HepG2 (cell line): ENCODE results near the gene CPEB4. TPM values are rescaled to one million over a fixed set of nuclear protein-coding genes. Genes with fewer than 3 reads are reported as not detected.

Experiments
- DR1 ChIP-seq: sonication (generic); formaldehyde crosslinking; IDR thresholded peaks from 2 replicates; pipeline ENCODE4 v1.8.0; 2021; ENCODE audit warnings: mild to moderate bottlenecking, missing genetic modification reagents, inconsistent platforms
- IRX3 ChIP-seq: sonication (generic); formaldehyde crosslinking; IDR thresholded peaks from 2 replicates; pipeline ENCODE4 v1.8.1; 2023; ENCODE audit warnings: mild to moderate bottlenecking, low read depth, missing genetic modification reagents, borderline replicate concordance
- MEIS2 ChIP-seq: sonication (generic); formaldehyde crosslinking; IDR thresholded peaks from 2 replicates; pipeline ENCODE4 v1.9.0; 2021; ENCODE audit warnings: mild to moderate bottlenecking, missing genetic modification reagents
- PLRG1 ChIP-seq: fragments of 450-650 bp; conservative IDR thresholded peaks from 2 replicates; pipeline ENCODE4 v1.6.1; 2016
- SIN3B ChIP-seq: fragments of 150-350 bp; IDR thresholded peaks from 2 replicates; pipeline ENCODE4 v1.6.1; 2014; ENCODE audit warnings: low read length
- ZNF335 ChIP-seq: sonication (generic); formaldehyde crosslinking; IDR thresholded peaks from 2 replicates; pipeline ENCODE4 v1.4.0; 2020; ENCODE audit warnings: missing genetic modification reagents
- polyA plus RNA-seq, 8 experiments: library from polyadenylated mRNA; depleted of rRNA in 3 of 8; stranded (reverse) in 7 of 8; unstranded in 1 of 8; fragments of >200 nt; fragmentation: Illumina TruSeq in 4 of 8; extraction: Trizol in 4 of 8; gene quantifications; 2 replicates each; pipeline versions ENCODE4 v1.2.1 to v1.2.3, GENCODE V29; 2011 to 2016; ENCODE audit warnings: low read depth in 4 of 8, missing spikeins in 1 of 8, mixed read lengths in 1 of 8; ENCODE audit not compliant: insufficient read depth in 1 of 8
- total RNA-seq, 5 experiments: library from RNA; depleted of rRNA; stranded (reverse); fragments of >200 nt; fragmentation: Illumina TruSeq; extraction: Trizol; gene quantifications; 2 replicates each; pipeline ENCODE4 v1.2.3, GENCODE V29; 2016; ENCODE audit warnings: low read depth in 1 of 5
- TF ChIP-seq, protein P1 (sequence below): sonication (generic); formaldehyde crosslinking; IDR thresholded peaks from 2 replicates; pipeline ENCODE4 v1.4.0; 2020; ENCODE audit warnings: mild to moderate bottlenecking, missing genetic modification reagents
- TF ChIP-seq, protein P2 (sequence below), 2 experiments: IDR thresholded peaks; 2 replicates each; pipeline ENCODE4 v1.6.1; 2011 to 2012; ENCODE audit warnings: low read length in 2 of 2, borderline replicate concordance in 1 of 2, low read depth in 1 of 2, mild to moderate bottlenecking in 1 of 2, moderate library complexity in 1 of 2
- TF ChIP-seq, protein P3 (sequence below): sonication (generic); formaldehyde crosslinking; IDR thresholded peaks from 2 replicates; pipeline ENCODE4 v1.4.0; 2020; ENCODE audit warnings: missing genetic modification reagents
- TF ChIP-seq, protein P4 (sequence below): sonication (generic); formaldehyde crosslinking; IDR thresholded peaks from 2 replicates; pipeline ENCODE4 v1.5.0; 2020; ENCODE audit warnings: mild to moderate bottlenecking, missing genetic modification reagents
- TF ChIP-seq, protein P5 (sequence below): sonication (generic); formaldehyde crosslinking; IDR thresholded peaks from 2 replicates; pipeline ENCODE4 v1.4.0; 2020; ENCODE audit warnings: missing genetic modification reagents
- TF ChIP-seq, protein P6 (sequence below): sonication (generic); formaldehyde crosslinking; IDR thresholded peaks from 2 replicates; pipeline ENCODE4 v1.4.0; 2020; ENCODE audit warnings: mild to moderate bottlenecking, missing genetic modification reagents
- TF ChIP-seq, protein P7 (sequence below): sonication (generic); formaldehyde crosslinking; IDR thresholded peaks from 2 replicates; pipeline ENCODE4 v1.4.0; 2020; ENCODE audit warnings: low read depth, mild to moderate bottlenecking, missing genetic modification reagents
- TF ChIP-seq, protein P8 (sequence below): sonication (generic); formaldehyde crosslinking; IDR thresholded peaks from 2 replicates; pipeline ENCODE4 v1.4.0; 2020; ENCODE audit warnings: mild to moderate bottlenecking, missing genetic modification reagents, borderline replicate concordance

Gene CPEB4
- total and polyA plus RNA-seq, 2 of the 13 experiments (the other 11 are each of a cell fraction or from before 2014, with no cell fraction given) = 7.7 to 26.7 TPM

DNA sequence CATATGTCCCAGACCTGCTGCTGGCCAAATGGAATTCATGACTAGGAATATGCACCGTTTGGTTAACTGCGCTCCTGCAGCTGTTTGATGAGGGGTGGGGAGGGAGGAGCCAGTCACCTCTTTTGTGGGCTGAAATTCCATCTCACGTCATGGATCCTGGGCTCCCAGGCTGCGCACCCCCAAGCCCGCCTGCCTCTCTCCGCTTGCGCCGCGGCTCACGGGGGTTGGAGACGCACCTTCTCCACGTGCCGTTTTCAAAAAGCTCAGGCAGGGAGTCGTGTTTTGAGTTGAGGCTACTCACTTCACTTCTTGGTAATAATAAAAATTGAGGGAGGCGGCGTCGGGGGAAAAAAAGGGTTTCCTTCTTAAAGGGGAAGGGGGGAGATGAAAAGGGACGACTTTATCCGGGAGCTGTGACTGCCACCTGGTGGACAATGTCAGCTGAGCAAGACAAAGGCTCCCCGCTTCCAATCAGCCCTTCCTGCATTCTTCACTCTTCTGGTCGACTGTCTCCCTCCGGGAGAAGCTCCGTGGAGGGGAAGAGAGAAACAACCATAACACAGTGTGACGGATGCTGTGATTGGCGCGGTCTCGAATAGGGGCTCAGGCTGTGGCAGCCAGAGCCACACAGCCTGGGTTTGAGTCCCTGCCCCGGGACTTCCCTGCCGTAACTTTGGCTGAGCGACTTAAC, 84.9 kb downstream of the CPEB4 start (continued):
- TF ChIP-seq, protein P1, sequence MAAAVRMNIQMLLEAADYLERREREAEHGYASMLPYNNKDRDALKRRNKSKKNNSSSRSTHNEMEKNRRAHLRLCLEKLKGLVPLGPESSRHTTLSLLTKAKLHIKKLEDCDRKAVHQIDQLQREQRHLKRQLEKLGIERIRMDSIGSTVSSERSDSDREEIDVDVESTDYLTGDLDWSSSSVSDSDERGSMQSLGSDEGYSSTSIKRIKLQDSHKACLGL = no peak
- TF ChIP-seq, protein P2, sequence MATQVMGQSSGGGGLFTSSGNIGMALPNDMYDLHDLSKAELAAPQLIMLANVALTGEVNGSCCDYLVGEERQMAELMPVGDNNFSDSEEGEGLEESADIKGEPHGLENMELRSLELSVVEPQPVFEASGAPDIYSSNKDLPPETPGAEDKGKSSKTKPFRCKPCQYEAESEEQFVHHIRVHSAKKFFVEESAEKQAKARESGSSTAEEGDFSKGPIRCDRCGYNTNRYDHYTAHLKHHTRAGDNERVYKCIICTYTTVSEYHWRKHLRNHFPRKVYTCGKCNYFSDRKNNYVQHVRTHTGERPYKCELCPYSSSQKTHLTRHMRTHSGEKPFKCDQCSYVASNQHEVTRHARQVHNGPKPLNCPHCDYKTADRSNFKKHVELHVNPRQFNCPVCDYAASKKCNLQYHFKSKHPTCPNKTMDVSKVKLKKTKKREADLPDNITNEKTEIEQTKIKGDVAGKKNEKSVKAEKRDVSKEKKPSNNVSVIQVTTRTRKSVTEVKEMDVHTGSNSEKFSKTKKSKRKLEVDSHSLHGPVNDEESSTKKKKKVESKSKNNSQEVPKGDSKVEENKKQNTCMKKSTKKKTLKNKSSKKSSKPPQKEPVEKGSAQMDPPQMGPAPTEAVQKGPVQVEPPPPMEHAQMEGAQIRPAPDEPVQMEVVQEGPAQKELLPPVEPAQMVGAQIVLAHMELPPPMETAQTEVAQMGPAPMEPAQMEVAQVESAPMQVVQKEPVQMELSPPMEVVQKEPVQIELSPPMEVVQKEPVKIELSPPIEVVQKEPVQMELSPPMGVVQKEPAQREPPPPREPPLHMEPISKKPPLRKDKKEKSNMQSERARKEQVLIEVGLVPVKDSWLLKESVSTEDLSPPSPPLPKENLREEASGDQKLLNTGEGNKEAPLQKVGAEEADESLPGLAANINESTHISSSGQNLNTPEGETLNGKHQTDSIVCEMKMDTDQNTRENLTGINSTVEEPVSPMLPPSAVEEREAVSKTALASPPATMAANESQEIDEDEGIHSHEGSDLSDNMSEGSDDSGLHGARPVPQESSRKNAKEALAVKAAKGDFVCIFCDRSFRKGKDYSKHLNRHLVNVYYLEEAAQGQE (IDR thresholded peaks at IDR 0.05; ENCODE audit: borderline replicate concordance in 1 of 2, low read depth in 1 of 2, low read length in 2 of 2) = no peak
- TF ChIP-seq, protein P3, sequence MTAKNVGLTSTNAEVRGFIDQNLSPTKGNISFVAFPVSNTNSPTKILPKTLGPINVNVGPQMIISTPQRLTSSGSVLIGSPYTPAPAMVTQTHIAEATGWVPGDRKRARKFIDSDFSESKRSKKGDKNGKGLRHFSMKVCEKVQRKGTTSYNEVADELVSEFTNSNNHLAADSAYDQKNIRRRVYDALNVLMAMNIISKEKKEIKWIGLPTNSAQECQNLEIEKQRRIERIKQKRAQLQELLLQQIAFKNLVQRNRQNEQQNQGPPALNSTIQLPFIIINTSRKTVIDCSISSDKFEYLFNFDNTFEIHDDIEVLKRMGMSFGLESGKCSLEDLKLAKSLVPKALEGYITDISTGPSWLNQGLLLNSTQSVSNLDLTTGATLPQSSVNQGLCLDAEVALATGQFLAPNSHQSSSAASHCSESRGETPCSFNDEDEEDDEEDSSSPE (CRISPR knock-in tag) = 0 out of 2 replicates have a peak, but pooled peaks have one; percentile 30
- TF ChIP-seq, protein P4, sequence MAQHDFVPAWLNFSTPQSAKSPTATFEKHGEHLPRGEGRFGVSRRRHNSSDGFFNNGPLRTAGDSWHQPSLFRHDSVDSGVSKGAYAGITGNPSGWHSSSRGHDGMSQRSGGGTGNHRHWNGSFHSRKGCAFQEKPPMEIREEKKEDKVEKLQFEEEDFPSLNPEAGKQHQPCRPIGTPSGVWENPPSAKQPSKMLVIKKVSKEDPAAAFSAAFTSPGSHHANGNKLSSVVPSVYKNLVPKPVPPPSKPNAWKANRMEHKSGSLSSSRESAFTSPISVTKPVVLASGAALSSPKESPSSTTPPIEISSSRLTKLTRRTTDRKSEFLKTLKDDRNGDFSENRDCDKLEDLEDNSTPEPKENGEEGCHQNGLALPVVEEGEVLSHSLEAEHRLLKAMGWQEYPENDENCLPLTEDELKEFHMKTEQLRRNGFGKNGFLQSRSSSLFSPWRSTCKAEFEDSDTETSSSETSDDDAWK = no peak
- no peak for TF ChIP-seq MEIS2
- TF ChIP-seq, protein P5, sequence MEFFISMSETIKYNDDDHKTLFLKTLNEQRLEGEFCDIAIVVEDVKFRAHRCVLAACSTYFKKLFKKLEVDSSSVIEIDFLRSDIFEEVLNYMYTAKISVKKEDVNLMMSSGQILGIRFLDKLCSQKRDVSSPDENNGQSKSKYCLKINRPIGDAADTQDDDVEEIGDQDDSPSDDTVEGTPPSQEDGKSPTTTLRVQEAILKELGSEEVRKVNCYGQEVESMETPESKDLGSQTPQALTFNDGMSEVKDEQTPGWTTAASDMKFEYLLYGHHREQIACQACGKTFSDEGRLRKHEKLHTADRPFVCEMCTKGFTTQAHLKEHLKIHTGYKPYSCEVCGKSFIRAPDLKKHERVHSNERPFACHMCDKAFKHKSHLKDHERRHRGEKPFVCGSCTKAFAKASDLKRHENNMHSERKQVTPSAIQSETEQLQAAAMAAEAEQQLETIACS (CRISPR knock-in tag) = no peak
- no peak for TF ChIP-seq DR1 (CRISPR knock-in tag)
- TF ChIP-seq, protein P6, sequence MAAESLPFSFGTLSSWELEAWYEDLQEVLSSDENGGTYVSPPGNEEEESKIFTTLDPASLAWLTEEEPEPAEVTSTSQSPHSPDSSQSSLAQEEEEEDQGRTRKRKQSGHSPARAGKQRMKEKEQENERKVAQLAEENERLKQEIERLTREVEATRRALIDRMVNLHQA (CRISPR knock-in tag) = no peak
- TF ChIP-seq ZNF335 (CRISPR knock-in tag) = peak; percentile 62; the same call in 1 of the 2 replicates
- TF ChIP-seq, protein P7, sequence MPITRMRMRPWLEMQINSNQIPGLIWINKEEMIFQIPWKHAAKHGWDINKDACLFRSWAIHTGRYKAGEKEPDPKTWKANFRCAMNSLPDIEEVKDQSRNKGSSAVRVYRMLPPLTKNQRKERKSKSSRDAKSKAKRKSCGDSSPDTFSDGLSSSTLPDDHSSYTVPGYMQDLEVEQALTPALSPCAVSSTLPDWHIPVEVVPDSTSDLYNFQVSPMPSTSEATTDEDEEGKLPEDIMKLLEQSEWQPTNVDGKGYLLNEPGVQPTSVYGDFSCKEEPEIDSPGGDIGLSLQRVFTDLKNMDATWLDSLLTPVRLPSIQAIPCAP = no peak
- TF ChIP-seq IRX3 (CRISPR knock-in tag) = no peak
- no peak for TF ChIP-seq SIN3B
- no peak for TF ChIP-seq PLRG1
- TF ChIP-seq, protein P8, sequence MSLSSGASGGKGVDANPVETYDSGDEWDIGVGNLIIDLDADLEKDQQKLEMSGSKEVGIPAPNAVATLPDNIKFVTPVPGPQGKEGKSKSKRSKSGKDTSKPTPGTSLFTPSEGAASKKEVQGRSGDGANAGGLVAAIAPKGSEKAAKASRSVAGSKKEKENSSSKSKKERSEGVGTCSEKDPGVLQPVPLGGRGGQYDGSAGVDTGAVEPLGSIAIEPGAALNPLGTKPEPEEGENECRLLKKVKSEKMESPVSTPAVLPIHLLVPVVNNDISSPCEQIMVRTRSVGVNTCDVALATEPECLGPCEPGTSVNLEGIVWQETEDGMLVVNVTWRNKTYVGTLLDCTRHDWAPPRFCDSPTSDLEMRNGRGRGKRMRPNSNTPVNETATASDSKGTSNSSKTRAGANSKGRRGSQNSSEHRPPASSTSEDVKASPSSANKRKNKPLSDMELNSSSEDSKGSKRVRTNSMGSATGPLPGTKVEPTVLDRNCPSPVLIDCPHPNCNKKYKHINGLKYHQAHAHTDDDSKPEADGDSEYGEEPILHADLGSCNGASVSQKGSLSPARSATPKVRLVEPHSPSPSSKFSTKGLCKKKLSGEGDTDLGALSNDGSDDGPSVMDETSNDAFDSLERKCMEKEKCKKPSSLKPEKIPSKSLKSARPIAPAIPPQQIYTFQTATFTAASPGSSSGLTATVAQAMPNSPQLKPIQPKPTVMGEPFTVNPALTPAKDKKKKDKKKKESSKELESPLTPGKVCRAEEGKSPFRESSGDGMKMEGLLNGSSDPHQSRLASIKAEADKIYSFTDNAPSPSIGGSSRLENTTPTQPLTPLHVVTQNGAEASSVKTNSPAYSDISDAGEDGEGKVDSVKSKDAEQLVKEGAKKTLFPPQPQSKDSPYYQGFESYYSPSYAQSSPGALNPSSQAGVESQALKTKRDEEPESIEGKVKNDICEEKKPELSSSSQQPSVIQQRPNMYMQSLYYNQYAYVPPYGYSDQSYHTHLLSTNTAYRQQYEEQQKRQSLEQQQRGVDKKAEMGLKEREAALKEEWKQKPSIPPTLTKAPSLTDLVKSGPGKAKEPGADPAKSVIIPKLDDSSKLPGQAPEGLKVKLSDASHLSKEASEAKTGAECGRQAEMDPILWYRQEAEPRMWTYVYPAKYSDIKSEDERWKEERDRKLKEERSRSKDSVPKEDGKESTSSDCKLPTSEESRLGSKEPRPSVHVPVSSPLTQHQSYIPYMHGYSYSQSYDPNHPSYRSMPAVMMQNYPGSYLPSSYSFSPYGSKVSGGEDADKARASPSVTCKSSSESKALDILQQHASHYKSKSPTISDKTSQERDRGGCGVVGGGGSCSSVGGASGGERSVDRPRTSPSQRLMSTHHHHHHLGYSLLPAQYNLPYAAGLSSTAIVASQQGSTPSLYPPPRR (CRISPR knock-in tag) = no peak
